Testis (tissue), 3 donors: ENCODE results near the gene ANGPT4. TPM values are rescaled to one million over a fixed set of nuclear protein-coding genes. Genes with fewer than 3 reads are reported as not detected.

Experiments used
- DNase-seq: peaks from one replicate; pipeline ENCODE4 v3.0.0-alpha.2; 2019
- H3K27ac ChIP-seq, 2 donors: fragments of 200-600 bp; sonication (generic); one replicate each; pipeline ENCODE4 v1.5.1; 2019
- H3K27me3 ChIP-seq: fragments of 200-600 bp; sonication (generic); one replicate; pipeline ENCODE4 v1.5.1; 2019
- H3K36me3 ChIP-seq: fragments of 200-600 bp; sonication (generic); one replicate; pipeline ENCODE4 v1.5.1; 2017; ENCODE audit warnings: low read depth; ENCODE audit errors: missing control alignments
- H3K4me1 ChIP-seq: fragments of 200-600 bp; sonication (generic); one replicate; pipeline ENCODE4 v1.5.1; 2019
- H3K4me3 ChIP-seq, 2 donors: fragments of 200-600 bp; sonication (generic); one replicate each; pipeline ENCODE4 v1.5.1; 2017 to 2019
- H3K9me3 ChIP-seq: fragments of 200-600 bp; sonication (generic); one replicate; pipeline ENCODE4 v1.5.1; 2017
- CTCF ChIP-seq, 3 experiments: fragments of 450-650 bp in 2 of 3; fragments of 200-600 bp in 1 of 3; sonication (generic) in 1 of 3; IDR thresholded peaks; one replicate each; pipeline ENCODE4 v1.5.1; 2016 to 2019; ENCODE audit warnings: antibody characterized with exemption in 3 of 3, mild to moderate bottlenecking in 2 of 3, moderate library complexity in 1 of 3
- POLR2A ChIP-seq: fragments of 450-650 bp; IDR thresholded peaks from one replicate; pipeline ENCODE4 v1.6.1; 2017; ENCODE audit warnings: antibody characterized with exemption, mild to moderate bottlenecking, moderate library complexity
- WGBS, 2 donors: methylation state at CpG; one replicate each; pipeline ENCODE4 v1.1.5; 2018; 5-methylcytosine and 5-hydroxymethylcytosine counted together
- intact Hi-C: fragments of 100-400 bp; cut with DNase I; formaldehyde crosslinking; loops from one replicate; pipeline ENCODE4 v1.15.1; 2023; ENCODE audit warnings: low total_unique reads
- polyA plus RNA-seq: library from polyadenylated mRNA; stranded (reverse); fragments of 350-450 nt; fragmentation: Illumina TruSeq; extraction: RNeasy Lipid Tissue Mini Kit (QIAGEN cat#74804); gene quantifications from one replicate; pipeline ENCODE4 v1.2.3, GENCODE V29; 2014; ENCODE audit warnings: low read depth, low replicate concordance; ENCODE audit not compliant: insufficient read depth
- total RNA-seq, 2 donors: library from RNA; depleted of rRNA; stranded (reverse); fragments of >200 nt; gene quantifications; one replicate each; pipeline ENCODE4 v1.2.3, GENCODE V29; 2016

Gene ANGPT4
- total and polyA plus RNA-seq, 3 donors from 2014 or later, result 0.56 to 1.2 (median 0.79) TPM

GRCh38 chr20:961768-962167 lies 45.6 kb upstream of the ANGPT4 start:
- intact Hi-C loops, result loop anchor here (5.0 kb wide), 1 partner anchor 284 kb away; the partner anchor contains the start of gene SCRT2
- Histone ChIP-seq H3K27ac (no peak overlapping the region), H3K4me3 (no peak overlapping the region), H3K4me1 (peaks cover 4% of the 10 kb centered on the region), H3K27me3 (no peaks in the 10 kb centered on the region), H3K36me3 (no peaks in the 10 kb centered on the region), H3K9me3 (no peaks in the 10 kb centered on the region)
- WGBS, 2 donors, result 63 to 73% methylated on average over 2 of the region's 2 CpGs
- no peak for TF ChIP-seq POLR2A
- no peak for TF ChIP-seq CTCF (IDR thresholded peaks at IDR 0.05)
- DNase-seq, result no peak

- Histone ChIP-seq H3K27me3 (no peaks in the 10 kb centered on the region), H3K9me3 (no peaks in the 10 kb centered on the region), H3K4me3 (no peak overlapping the region), H3K36me3 (no peaks in the 10 kb centered on the region), H3K27ac (no peak overlapping the region), H3K4me1 (no peaks in the 10 kb centered on the region)
- intact Hi-C loops, result loop anchor here (5.0 to 10.0 kb wide), 2 partner anchors 75 to 283 kb away; partner anchors contain the start of gene SCRT2
- 66 to 70% methylated on average over 15 to 16 of the region's 16 CpGs for WGBS, 2 donors
- TF ChIP-seq POLR2A (no peak), CTCF (IDR thresholded peaks at IDR 0.05) (no peak)
- DNase-seq, result no peak
Measured at GRCh38 chr20:959996-960615, 44.0 kb upstream of the ANGPT4 start.

- TF ChIP-seq POLR2A, result no peak
- no peak for TF ChIP-seq CTCF (IDR thresholded peaks at IDR 0.05)
Measured at GRCh38 chr20:958936-959815, 43.0 kb upstream of the ANGPT4 start.

GRCh38 chr20:957544-957943 lies 41.4 kb upstream of the ANGPT4 start:
- no peaks in the 10 kb centered on the region for H3K4me1 ChIP-seq
- intact Hi-C loops, result loop anchor here (2.0 to 10.0 kb wide), 2 partner anchors 73 to 141 kb away; no protein-coding TSS in a partner anchor
- H3K27me3 ChIP-seq, result no peaks in the 10 kb centered on the region
- DNase-seq, result no peak
- 75 to 85% methylated on average over 1 of the region's 1 CpG for WGBS, 2 donors
- no peaks in the 10 kb centered on the region for H3K9me3 ChIP-seq
- H3K27ac ChIP-seq, result no peak overlapping the region
- no peaks in the 10 kb centered on the region for H3K36me3 ChIP-seq
- TF ChIP-seq CTCF (IDR thresholded peaks at IDR 0.05) (peak in 1 of 3 experiments; percentile 9), POLR2A (no peak)
- H3K4me3 ChIP-seq, result no peak overlapping the region

More at GRCh38 chr20:958936-959815, 43.0 kb upstream of the ANGPT4 start:
- Histone ChIP-seq H3K9me3 (no peaks in the 10 kb centered on the region), H3K27me3 (no peaks in the 10 kb centered on the region), H3K4me1 (no peaks in the 10 kb centered on the region), H3K36me3 (no peaks in the 10 kb centered on the region), H3K27ac (no peak overlapping the region), H3K4me3 (no peak overlapping the region)
- intact Hi-C loops, result loop anchor here (10.0 kb wide), 1 partner anchor 74 kb away; no protein-coding TSS in a partner anchor
- WGBS, 2 donors, result 67 to 86% methylated on average over 13 to 19 of the region's 19 CpGs
- no peak for DNase-seq
